Brain pericyte (primary cell): Measurements from ENCODE around the gene CDKN2B.
A peak's percentile ranks its signal among the peaks of the same experiment; 100 is the strongest.
"Not testable (repeated sequence)": the region's sequence is repeated elsewhere in the genome, so short reads cannot be mapped to it uniquely, and the experiment has no call there.

Experiments
- DNase-seq: peaks from one replicate; pipeline ENCODE4 v3.0.0-alpha.2; 2012; ENCODE audit warnings: low read depth, low spot score

Gene CDKN2B

GRCh38 chr9:22008717-22009505 is at the start of gene CDKN2B:
TSS of gene CDKN2B (minus strand) at chr9:22009305. CDS start at chr9:22008953, 352 bp downstream.
- peak; percentile 74 for DNase-seq

- DNase-seq, result not testable (repeated sequence)
These were observed 48.9 kb upstream of the CDKN2B start for GRCh38 chr9:22057972-22058371.

DNA sequence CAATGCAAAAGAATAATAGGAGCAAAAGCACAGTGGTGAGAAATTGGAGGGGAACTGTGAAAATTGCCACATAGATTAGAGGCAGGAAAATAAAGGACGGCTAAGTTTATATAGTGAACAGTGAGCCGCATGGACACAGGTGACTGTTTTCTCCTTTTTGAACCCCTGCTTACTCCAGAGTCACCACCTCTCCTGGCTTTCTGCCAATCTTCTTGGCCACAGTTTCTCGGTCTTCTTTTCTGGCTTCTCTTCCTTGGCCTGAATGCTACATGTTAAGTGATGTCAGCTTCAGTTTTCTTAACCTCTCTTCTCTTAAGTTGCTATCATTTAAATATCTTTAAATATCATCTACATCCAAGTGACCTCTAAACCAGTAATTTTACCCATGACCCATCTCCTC is 47.3 kb upstream of the CDKN2B start:
- no peak for DNase-seq

DNA sequence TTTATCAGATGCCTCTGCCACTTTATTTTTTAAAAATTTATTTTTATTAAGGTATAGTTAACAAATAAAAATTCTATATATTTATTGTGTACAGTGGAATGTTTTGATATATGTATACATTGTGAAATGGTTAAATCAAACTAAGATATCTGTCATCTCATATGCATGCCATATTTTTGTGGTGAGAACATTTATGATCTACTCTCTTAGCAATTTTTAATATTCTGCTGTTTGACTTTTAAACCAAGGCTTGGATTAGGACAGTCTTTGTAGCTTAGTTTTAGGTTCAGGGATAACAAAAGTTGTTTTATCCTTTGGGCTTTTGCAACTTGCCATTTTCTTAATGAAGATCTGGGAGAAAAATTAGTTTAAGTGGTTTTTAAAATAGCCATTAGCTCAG is 46.0 kb upstream of the CDKN2B start:
- no peak for DNase-seq

- DNase-seq, result no peak
These were observed 45.4 kb upstream of the CDKN2B start for GRCh38 chr9:22054529-22054928.

DNA sequence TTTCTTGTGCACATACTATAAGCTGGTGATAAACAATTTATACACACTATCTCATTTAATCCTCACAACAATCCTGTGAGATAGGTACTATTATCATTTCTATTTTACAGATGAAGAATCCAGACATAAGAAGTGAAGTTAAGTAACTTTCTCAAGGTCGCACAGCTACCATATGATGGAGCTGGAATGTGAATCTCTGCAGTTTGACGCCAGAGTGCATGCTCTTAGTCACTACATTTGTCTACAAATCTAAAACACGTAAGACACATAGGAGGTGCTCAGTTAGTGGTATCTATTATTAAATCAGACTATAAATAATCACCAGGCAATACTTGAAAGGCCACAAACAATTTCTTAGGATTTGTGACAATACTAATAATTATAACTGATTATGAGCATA is 45.0 kb upstream of the CDKN2B start:
- no peak for DNase-seq

- no peak for DNase-seq
These were observed 44.1 kb upstream of the CDKN2B start for GRCh38 chr9:22053178-22053577.

GRCh38 chr9:22052376-22052945 is 43.4 kb upstream of the CDKN2B start:
- peak; percentile 82 for DNase-seq

GRCh38 chr9:22050924-22051323 is 41.8 kb upstream of the CDKN2B start:
- no peak for DNase-seq

DNA sequence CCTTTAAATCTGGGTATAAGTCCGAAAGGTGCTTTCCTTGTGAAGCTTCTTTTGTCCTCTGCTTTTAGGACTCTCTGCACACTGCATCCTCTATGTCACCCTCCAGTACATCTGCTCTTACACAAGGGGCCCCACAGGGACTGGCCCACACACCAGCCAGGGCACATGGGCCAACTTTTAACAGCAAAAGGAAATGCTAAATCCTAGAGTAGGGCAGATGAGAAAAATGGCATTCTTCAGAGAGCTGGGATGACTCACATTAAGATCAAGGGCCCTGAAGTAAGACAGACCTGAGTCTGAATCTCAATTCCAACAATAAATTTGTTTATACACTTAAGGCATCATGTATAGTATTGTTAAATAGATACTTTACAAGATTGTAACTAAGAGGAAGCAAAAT is 40.3 kb upstream of the CDKN2B start:
- DNase-seq, result no peak

DNA sequence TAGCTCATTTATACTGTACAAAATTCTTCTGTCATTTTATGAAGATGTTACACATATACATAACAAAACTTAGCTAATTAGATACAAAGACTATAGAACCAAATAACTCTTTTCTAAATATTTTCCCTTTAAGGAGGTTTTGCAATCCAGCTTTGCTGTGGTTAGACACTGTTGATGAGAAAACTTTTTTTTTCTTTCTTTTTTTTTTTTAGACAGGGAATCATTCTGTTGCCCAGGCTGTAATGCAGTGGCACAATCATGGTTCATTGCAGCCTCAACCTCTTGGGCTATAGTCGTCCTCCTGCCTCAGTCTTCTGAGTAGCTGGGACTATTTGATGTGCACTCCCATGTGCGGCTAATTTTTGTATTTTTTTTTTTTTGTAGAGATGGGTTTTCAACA is 38.5 kb upstream of the CDKN2B start:
- DNase-seq, result no peak

DNA sequence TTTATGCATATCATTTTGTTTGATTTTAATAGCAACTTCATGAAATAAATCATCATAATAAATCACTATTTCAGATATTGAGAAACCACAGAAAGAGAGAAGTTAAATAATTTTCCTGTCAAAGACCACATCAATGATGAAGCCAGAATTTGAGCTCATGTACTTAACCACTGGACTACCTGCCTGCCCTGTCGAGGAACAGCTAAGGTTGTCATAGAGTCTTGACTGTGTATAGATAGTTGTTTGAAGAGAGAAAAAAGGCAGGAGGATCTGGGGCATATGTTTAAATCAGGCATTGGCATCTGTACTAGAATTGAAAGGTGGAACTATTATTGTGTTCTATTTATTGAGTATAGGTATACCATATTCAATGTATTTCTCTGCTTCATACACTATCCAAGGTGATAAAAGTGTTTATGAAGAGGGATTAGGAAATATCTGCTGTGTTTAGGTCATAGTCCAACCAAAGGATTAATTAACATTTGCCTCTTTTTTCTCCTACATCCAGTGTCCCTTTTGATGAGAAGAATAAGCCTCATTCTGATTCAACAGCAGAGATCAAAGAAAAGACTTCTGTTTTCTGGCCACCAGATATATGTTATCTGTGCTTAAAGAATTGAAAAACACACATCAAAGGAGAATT is 37.3 kb upstream of the CDKN2B start:
- DNase-seq, result no peak

DNA sequence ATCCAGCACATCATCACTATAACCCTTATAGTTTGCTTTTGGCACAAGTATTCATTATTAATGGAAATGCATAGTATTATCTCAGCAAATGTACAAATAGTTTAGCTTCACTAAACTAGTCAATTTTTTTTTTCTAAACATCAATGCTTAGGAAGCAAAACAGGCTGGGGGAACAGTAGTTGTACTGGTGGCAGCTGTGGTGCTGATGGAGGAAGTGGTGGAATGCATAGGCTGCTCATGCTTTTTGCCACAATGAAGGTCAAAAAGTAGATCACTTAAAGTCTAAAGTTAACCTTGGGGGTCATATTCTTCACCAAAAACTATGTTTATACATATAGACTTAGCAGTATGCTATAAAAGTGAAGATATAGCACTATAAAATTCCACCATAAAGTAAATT is 36.3 kb upstream of the CDKN2B start:
- no peak for DNase-seq

DNA sequence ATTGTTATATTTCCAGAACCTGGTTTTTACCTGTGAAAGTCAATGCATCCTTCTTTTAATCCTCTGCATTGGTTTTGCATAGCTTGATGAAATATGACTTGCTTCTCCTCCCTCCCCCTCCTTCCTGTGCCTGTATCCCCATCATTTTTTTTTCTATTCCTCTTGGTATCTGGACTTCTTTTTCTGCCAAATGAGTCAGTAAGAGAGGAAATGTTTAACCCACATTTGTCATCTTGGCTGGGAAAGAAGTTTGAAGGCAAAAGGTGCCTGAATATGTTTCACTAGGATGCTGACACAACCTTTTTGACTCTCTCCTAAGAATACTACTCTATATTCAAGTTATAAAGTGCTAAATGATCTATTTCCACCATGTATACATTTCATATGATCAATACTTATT is 35.5 kb upstream of the CDKN2B start:
- no peak for DNase-seq

DNA sequence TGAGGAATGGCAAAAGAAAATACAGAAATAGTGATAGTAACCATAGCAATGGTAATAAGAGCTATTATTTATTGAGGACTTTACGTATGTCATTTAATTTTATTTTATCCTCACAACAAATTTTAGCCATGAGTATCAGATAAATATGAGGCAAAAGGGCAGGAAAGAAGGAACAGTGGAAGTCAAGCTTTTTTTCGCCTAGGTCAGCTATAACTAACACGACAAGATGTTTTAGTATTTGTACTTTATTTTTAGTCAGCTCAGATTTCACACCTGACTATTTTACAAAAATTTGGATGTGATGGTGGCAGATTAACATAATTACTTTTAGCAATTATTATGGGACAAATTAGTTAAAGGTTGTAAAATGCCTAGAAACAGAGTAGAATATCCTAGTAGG is 34.8 kb upstream of the CDKN2B start:
- DNase-seq, result no peak

DNA sequence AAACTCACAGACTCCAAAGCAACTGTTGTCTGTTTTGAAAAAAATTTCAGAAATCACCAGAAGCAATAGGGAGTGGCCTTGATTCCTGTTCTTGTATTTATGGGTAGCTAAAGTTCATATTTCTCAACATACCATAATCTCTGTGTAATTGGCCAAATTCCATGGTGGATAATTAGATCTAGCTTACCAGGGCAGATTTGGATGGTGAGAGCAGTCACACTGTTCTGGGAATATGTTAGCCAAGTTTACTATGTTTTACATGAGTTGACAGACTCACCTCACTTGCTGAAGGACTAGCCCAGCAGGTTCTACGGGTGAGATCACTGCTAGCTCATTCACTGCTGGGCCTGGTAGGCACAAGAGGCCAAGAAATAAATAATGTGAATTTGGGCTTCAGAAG is 32.7 kb upstream of the CDKN2B start:
- no peak for DNase-seq

DNA sequence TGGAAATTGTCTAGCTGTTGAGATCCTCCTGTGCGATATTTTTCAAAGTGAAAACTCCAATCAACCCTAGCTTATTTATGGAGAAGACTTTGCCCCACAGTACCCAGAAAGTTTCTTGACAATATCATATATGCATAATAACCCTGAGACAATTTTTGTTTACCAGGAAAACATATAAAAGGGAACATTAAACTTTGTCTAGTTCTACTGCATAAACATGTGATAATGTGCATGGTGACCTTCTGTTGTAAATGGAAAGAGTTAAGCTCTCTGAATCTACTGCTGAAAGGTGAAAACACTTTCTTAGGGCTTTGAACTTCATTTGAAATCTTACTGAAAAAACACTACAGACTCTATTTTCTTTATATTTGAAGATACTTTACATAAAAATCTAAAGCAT is 32.2 kb upstream of the CDKN2B start:
- no peak for DNase-seq

DNA sequence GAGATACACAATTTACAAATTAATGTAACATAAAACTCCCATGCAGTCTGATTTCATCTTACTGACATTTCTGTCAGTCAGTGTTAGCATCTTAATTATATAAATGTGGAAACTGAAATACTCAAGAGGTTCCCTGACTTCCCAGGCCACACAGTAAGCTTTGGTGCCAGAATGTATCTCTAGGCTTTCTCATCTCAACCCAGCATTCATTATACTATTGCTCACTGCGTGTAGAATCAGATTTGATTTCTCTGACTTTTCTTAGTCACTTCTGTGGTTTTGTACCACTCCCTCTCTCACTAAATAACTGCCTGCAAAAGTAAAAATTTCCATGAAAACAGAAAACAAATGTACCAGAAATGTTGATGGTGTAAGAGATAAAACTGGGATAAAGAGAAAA is 31.7 kb upstream of the CDKN2B start:
- no peak for DNase-seq

DNA sequence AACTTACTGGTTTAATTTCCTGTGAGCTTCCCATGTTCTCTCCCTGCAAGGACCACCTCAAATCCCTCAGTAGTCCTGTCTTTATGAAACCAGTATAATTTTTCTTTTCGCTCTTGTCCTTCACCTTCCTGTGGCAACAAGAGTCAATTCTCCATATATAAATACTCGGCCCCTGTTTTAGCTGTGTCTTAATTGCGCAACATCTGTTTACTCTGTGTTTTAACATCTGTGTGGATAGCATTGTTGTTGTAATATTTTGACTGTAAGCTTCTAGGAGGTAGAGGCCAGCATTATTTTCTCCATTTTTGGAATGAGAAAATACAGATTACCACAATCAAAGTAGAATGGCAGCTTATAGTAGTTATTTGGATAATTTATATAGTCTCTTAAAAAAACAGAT is 30.2 kb upstream of the CDKN2B start:
- no peak for DNase-seq

- no peak for DNase-seq
These were observed 29.0 kb upstream of the CDKN2B start for GRCh38 chr9:22037954-22038690.

DNA sequence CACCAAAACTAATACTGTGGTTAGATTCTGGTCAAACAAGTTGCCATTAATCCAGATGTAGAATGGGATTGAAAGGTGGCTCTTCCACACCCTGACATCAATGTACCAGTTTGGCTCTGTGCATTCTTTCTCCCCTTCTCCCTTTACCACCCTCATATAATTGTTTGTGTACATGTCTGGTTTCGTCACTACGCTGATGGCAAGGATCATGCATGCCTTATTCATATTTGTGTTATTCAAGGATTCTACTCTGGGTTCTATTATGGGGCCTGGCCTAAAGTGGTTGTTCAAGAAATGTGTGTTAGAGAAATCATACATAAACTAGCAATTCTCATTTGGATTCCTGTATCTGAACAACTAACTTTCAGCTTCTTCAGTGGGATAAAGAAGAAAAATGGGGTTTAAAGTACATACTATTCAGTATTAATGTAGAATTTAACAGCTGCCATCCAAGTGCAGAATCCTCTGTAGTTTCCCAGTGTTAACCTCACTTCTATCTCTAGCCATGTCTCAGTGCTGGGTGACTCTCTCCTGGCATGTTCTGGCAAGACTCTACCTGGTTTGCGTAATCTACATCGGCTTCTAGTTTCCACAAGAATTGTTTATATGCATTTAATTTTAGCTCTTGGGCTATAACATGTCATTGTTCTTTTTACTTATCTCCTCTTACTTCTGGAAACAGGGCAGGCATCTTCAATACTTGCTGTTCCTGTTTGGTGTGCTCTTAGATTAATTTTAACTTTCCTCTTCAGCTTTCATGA is 27.9 kb upstream of the CDKN2B start:
- DNase-seq, result no peak

DNA sequence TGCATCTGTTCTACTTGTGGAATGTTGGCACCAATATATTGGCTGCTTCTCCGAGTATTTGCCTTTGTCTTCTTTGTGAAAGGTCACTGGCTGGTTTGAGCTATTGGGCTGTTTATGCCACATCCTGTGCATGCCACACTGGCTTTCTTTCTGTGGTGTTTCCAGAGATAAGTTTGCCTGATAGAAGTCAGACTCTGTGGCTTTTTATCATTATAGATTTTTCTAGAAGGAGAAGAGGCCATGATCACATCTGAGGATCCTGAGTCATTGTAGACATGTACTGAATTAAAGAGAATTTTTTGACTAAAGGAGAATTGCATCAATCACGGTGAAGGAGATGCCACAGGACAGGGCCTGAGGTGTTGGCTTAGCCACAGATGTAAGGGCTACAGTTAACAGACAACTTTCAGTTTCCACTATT is 26.5 kb upstream of the CDKN2B start:
- DNase-seq, result no peak
